ENCODE measurements around the gene OOSP2.

GRCh38 chr11:60005360-60005759, 34.8 kb upstream of the OOSP2 start:
- TF ChIP-seq CTCF (IDR thresholded peaks at IDR 0.05): no peak
- no peak for TF ChIP-seq EZH2 (IDR thresholded peaks at IDR 0.05; ENCODE audit: borderline replicate concordance, insufficient read depth, low read depth, low read length, poor library complexity, severe bottlenecking)
